Stimulated activated CD8-positive, alpha-beta memory T cell treated with anti-CD3 and anti-CD28 coated beads, Interleukin-15, amount 100 ng/mL, for 4 hours (primary cell): ENCODE data around the gene HORMAD2.

ENCODE experiments used
- DNase-seq, 2 donors: peaks; one replicate each; pipeline ENCODE4 v3.0.0-alpha.2; 2020; ENCODE audit warnings: low read depth in 2 of 2

Gene HORMAD2

DNA sequence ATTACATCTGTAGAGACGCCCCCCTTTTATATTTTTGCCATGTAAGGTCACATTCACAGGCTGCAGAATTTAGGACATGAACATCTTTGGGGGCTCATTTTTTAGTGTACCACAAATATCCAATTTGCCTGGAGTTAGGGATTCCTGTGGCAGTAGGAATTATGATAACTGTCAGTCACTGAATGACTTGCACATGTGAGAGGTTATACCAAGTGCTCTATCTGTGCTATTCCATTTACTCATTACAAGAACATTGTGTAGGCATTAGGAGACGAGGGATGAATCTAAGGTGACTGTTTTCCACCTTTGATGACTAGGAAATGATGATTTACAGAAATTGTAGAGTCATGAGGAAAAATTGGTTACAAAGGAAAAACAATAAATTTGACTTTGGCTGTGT lies 87.0 kb downstream of the HORMAD2 start:
- no peak for DNase-seq

DNA sequence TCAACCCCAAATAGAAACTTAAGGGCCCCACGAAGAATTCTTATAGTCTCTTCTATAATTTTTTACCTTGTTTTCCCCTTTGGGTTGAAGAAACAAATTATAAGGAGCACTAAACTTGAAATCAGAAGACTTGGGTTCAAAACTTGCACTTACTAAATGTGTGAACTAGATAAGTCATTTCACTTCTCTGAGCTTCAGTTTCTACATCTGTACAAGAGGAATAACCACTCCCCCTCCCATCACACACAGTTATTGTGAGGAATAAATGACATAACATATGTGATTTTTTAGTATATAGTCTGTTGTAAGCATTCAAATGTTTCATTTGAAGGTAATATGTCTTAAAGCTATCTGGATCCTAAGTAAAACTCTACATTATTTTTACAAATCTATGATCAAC lies 87.5 kb downstream of the HORMAD2 start:
- DNase-seq = no peak

DNA sequence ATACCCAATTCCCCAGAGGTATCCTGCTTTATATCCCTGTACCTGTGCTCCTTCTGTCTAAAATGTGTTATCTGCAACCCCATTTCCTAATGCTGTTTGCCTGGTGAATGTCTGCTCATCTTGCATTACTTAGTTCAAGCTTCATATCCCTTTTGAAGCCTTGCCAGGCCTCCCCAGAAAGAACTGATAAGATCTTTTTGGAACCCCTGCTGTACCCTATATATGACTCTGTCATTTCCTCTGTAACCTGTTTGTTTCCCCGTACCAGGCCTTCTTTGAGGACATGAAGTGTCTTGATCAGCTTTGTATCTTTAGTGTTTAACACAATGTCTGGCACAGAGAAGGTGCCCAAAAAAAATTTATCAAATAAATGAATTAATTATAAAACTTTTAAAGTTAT lies 88.7 kb downstream of the HORMAD2 start:
- no peak for DNase-seq

DNA sequence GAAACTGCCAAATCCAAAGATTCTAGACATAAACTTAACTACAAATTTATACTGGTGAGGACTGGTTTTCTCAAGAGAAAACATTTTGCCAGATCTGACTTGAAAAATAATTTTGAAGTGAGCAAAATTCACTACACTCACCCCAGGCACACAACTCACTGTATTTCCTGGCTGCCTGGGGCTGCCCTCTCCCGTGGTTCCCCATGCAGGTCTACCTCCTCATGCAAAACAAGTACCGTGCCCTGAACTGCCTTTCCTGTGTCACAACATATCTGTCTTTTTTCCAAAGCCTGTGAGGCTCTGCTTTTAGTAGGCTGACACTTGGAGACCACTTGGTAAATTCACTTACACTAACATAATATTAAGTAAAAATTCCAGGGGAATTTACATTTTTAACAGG lies 89.9 kb downstream of the HORMAD2 start:
- no peak for DNase-seq

DNA sequence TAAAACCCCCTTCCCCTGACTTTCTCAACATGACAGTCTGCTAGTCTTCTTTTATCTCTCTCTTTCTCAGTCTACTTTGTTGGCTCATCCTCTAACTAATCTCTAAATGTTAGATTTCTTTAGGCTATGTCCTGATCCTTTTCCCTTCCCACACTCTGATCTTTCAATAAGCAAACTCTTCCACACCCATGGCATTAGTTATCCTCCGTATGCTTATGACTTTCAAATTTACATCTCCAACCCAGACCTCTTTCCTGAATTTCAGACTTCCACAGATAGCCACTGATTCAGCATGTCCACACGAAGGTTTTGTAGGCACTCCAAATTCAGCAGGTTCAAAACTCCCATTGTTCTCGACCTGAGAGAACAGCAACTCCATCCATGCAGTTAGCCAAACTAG lies 90.7 kb downstream of the HORMAD2 start:
- DNase-seq = no peak

DNA sequence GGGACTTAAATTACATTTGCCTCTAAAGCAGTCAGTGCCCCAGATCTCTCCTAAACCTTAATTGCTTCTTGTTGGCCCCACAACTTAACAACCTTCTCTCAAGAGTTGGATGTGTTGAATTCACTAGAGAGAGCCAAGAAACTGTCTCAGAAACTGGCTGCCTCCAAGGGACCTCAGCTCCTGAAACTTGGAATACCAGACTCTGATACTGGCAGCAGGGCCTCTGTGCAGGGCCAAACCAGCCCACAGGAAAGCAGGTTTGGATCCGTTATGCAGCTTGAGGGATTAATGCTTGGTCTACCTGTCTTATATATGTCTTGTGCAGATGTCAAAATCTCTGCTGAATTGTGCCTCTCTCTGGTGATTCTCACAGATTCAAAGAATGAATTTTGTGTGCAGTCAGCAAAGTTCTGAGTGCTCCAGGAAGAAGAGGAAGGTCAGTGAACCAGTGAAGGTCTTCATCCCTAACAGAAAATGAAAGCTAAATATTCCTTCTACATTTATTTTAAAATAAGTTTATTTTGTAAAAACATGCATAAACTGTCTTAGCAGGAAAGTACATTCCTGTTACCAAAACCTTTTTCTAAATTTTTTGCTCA lies 95.5 kb downstream of the HORMAD2 start:
- no peak for DNase-seq

DNA sequence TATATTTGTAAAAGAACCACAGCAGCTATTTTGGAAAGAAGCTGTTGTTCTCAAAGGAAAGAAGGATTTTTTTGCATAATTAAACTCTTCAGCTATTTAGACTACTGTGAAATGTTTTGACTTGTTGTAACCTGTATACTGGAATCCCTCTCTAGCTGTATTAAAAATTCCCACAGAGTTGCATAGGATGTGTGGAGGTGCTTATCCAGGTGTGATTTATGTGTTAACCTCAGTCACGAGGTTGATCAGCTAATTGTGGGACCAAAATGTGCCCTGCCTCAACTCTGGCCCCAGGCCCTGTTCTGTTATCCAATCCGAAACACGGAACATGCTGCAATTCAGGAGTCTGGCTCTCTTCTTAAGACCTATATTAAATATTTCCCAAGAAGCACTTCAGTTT lies 96.2 kb downstream of the HORMAD2 start:
- DNase-seq = no peak

DNA sequence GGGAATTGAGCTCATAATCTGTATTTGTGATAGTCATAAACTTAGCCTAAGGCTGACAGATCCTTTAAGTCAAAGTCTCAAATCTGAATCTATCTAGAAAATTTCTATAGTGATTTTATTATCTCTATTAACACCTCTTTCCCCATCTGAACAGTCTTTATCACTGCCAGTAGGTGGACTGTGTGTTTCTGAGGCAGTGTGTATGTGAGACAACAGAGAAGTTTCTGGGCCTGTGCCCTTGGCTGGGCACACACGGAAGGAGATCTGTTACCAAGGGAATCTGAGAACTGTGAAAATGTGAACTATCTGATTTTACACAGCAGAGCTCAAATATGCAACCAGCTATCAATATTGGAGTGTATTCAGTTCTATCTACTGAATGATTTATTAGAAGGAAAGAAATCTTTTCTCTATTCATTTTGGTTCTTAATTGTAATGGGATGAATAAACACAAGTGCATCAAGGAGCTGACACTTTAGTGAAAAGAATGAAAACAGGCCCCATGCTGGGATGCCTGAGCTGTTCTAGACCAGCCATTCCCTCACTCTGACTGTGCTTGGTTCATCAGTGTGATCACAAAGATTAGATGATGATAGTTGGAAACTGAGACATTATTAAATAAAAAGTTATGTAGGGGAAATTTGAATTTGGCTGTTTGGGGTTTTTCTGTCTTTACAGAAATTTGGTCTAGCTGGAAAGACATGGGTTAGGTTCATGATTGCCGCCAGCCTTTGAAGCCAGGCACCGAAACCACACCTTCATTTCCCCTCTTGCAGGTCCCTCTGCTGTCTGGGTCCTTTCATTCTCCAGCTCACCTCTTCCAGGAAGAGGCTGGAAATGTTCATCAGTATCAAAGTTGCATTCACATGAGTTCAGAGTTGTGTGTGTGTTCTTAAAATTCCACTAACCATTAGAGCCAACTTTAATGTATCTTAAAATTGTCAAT lies 98.2 kb downstream of the HORMAD2 start:
- DNase-seq = no peak

DNA sequence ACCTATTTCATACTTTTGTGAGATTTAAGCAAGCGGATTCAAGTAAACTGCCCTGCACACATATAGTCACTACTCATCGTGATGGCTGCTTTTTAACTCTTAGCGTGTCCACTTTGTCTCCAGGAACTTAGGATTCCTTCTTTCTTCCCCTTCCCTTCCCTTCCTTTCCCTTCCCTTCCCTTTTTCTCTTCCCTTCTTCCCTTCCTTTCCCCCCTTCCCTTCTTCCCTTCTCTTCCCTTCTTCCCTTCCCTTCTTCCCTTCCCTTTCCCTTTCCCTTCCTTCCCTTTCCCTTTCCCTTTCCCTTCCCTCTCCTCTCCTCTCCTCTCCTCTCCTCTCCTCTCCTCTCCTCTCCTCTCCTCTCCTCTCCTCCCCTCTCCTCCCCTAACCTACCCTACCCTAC lies 100.4 kb downstream of the HORMAD2 start:
- DNase-seq = no peak

DNA sequence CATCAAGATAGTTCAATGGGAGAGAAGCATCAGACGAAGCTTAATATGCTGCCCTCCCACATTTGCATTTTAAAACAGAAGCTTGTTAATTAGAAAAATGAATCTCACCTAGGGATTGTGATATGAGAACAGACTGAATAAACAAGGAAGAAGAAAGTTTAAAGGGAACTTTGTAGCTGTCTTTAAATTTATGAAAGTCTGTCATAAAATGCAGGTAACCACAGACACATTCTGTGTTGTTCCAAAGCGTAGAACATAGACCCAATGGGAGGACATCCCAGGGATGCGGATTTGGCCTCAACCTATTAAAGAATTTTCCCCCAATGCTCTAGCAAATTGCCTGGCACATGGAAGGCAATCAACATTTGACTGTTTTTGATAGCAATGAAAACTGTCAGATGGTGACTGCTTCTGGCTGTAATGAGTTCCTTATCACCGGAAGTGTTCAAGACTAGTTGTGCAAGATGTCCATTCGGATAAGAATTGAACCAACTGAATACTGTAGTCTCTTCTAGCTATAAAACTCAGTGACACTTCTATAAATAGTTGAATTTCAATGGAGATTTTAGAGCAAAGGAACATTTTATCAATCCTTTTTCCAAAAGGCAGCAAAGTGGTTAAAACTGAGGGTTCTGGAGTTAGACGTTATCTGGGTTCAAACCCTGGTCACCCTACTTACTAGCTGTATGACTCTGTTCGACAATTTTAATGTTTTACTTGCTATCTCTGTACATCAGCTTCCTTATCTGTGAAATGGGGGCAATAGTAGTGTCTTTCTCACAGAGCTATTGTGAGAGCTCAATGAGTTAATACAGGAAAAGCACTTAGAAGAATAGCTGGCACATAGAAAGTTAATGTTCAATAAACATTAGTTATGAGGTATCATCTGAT lies 101.4 kb downstream of the HORMAD2 start:
- DNase-seq = no peak

DNA sequence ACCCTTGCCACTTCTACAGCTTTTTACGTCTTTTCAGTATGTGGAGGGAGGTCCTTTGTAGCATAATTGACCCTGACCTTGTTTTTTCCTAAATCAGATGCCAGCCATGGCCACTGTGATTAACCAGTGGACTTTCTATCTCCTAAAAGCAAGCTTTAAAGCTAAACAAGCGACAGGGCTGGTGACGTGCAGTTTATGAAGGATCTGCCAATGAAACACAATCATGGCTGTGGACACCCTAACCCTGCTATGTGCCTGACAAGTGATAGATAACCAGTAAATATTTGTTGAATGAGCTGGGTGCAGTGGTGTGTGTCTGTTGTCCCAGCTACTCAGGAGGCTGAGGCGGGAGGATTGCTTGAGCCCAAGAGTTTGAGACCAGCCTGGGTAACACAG lies 102.1 kb downstream of the HORMAD2 start:
- DNase-seq = no peak

DNA sequence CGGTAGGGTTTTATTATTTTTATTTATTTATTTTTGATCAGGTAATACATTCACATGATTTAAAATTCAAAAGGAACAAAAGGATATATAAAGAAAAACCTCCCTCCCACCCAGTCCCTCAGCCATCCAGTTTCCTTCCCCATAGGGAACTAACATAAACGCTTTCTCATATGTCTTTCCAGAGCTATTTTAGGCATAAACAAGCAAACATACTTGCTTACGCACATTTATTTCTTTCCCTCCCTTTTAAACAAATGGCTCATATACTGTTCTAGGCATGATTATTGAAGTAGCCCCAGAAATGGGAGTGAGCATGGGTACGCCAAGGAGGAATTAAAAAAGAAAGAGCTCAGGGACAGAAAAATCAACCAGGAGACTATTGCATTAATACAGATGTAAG lies 102.6 kb downstream of the HORMAD2 start:
- DNase-seq = no peak

DNA sequence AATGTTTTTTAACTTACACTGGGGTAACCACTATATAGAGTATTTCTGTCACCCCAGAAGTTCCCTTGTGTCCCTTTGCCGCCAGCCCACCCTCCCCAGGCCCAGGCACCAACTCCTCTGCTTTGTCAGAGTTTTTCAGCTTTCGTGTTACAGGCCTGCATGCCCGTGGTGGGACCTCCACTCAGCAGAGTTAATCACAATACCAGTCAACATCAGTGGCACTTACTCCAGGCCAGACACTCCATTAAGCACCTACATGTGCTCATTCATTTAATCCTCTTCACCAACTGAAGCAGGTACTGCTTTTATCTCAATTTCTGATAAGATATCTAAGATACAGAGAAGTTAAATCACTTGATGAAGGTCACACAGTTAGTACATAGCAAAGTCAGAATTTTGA lies 103.0 kb downstream of the HORMAD2 start:
- no peak for DNase-seq

DNA sequence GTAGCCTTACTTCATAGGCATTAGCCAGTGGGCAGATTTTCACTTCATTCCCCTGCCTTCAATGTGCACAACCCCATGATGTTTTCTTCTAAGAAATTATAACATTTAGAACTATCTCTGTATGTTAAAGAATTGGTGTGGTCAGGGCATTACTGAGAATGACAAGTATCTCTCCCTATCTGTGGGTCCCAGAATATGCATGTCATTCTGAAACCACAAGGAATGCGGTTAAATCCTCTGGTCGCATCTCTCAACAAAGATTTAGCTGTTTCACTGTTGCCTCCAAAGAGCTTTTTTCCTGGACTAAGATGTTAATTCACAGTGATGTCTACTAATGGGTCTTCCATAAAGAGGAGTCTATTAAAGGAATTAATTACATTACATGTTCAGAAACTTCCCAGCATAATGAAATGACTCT lies 103.6 kb downstream of the HORMAD2 start:
- DNase-seq = no peak

DNA sequence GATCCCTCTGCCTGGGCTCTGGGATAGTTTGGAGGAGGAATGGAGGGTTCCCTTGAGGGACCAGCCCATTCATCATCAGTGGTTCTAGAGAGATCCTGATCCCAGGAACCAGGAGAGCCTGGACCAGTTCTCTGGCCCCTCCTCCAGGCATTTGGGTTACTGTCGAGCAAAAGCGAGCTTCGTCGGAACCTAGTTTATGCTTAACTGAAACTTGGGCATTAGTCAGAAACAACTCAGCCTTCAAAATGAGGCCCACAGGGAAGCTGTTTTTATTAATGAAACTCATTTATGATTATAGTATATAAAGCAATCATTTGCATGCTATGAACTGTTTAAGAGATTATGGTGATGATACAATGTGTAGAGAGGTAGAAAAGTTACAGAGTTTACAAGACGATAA lies 104.9 kb downstream of the HORMAD2 start:
- DNase-seq = no peak

DNA sequence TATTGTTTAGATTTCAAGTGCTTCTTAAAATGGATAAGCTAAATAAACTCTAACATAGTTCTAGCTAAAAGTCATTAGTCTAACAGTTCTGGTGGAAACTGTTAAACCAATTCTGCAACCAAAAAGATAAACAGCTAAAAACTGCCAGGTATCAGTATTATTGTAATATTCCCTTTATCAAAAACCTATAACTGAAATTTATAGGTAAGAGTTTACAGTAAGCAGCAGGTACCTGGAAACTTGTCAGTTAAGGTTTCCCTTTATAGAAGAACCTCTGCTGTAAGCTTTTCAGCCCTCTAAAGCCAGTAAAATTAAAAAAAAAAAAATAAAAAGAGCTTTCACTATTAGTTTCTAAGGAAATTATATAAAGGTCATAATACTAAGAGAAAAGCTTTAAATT lies 105.3 kb downstream of the HORMAD2 start:
- DNase-seq = no peak

DNA sequence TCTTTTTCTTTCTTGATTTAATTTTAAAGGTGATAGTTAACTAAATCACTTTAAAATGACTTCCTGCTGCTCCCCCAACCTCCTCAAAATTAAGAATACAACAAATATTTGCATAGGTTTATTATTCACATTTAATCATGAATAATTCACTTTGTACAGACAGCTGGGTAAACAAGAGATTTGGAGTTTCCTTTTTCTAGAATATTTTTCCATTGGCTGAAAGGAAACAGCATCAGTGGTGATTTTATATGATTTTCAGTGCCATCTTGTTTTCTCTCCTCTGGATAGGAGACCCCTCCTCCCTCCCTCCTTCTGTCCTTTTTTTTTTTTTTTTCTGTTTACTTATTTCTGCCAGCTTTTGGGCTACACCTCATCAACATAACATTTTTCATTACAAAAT lies 105.8 kb downstream of the HORMAD2 start:
- DNase-seq = no peak

DNA sequence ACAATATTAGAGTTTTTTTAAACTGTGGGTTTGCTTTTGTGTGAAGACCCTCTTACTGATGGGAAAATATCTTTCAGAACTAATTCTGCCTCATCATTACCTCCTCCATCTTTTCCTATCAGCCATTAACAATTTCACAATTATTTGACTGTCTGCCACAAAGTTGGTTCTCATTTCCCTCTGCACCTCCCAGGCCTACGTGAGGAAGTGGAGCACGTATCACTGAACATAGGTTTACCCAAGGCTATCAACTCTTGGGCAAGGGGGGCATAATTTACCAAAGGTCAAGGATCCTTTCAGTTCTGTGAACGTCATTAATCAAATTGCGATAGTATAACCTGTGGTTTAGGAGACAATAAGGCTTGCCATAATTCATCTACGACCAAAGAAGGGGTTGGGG lies 106.2 kb downstream of the HORMAD2 start:
- DNase-seq = no peak

DNA sequence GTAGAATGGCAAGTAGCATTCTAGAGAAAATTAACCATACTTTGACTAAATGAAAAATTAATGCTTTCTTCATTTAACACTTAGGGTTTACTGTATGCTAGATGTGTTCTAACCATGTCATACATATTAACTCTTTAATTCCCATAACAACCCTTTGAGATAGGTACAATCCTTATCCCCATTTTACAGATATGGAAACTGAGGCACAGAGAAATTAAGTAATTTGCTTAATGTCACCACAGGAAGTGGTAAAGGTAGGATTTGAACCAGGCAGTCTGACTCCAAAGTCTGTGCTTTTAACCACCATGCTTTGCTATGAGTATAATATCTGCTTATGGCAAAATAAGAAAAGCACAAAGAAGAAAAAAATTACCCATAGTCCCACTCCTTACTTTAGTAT lies 106.8 kb downstream of the HORMAD2 start:
- no peak for DNase-seq

DNA sequence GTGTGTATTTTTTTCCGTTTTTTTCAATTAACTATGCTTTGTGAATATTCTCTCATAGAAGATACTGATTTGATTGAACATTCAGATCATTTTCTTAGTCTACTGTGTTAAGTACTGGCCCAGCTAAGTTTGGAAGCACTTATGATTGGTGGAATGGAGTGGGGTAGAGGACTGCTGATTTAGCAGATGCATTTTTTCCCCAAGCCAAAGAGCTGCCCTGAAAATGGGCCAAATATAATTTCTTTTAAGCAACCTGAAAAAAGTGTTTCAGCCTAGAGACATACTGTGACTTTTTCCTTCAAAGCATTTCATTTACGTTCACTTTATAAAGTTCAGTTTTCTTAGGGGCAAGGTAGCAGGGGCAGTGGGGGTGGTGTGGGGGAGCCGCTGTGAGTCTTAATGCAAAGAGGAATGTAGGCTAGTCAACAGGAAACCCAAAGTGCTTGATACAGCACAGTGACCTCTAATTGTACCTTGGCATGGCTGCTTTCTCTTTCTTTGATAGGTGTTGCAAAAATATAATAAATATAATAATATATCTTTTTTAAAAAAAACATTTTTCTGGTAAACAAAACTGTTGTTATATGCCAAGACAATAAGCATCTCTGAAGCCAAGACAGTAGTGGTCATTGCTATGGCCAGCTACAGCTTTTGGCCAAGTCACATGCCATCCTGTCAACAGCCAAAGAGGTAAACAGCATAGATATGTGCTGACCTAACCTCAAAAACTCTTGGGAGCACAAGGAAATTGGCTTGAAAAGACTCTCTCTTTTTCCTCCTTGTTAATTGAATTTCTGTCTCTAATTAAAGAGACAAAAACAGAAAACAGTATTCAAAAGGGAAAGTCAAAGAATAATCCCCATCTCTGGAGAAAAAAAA lies 107.5 kb downstream of the HORMAD2 start:
- no peak for DNase-seq

DNA sequence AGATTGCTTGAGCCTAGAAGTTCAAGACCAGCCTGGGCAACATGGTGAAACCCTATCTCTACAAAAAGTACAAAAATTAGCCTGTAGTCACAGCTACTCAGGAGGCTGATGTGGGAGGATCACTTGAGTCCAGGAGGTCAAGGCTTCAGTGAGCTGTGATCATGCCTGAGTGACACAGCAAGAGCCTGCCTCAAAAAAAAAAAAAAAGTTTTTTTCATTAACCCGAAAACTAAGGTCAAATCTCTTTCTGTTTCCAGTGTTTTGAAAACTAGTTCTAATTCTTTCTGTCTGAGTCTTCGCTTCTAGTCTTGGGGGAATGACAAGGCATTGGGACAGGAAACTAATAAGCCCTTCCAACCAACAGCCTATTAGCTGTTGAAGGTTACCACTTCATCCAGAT lies 108.6 kb downstream of the HORMAD2 start:
- DNase-seq = no peak
